H54 (cell line): Measurements from ENCODE around the gene RNPEPL1.
"Not testable (repeated sequence)": the region's sequence is repeated elsewhere in the genome, so short reads cannot be mapped to it uniquely, and the experiment has no call there.

ENCODE experiments used
- DNase-seq: peaks from one replicate; pipeline ENCODE4 v3.0.0; 2011; ENCODE audit warnings: low spot score, mixed read lengths; ENCODE audit not compliant: insufficient read length
- FAIRE-seq: peaks from 3 replicates; lab custom pipeline; 2011; peaks lifted over from hg19 to GRCh38; lab: Jason Lieb, UNC
- POLR2A ChIP-seq: IDR thresholded peaks from 2 replicates; pipeline ENCODE4 v1.6.1; 2011; ENCODE audit warnings: low read depth, mild to moderate bottlenecking, low read length

RNPEPL1 gene

GRCh38 chr2:240615820-240616547 lies 47.7 kb downstream of the RNPEPL1 start:
- TF ChIP-seq POLR2A, result no peak
- FAIRE-seq (no peak), DNase-seq (no peak)

GRCh38 chr2:240616860-240617666 lies 48.8 kb downstream of the RNPEPL1 start:
- not testable (repeated sequence) for FAIRE-seq, DNase-seq

- no peak for FAIRE-seq
- TF ChIP-seq POLR2A, result no peak
- no peak for DNase-seq
Measured at GRCh38 chr2:240618776-240619175, 50.5 kb downstream of the RNPEPL1 start.

DNA sequence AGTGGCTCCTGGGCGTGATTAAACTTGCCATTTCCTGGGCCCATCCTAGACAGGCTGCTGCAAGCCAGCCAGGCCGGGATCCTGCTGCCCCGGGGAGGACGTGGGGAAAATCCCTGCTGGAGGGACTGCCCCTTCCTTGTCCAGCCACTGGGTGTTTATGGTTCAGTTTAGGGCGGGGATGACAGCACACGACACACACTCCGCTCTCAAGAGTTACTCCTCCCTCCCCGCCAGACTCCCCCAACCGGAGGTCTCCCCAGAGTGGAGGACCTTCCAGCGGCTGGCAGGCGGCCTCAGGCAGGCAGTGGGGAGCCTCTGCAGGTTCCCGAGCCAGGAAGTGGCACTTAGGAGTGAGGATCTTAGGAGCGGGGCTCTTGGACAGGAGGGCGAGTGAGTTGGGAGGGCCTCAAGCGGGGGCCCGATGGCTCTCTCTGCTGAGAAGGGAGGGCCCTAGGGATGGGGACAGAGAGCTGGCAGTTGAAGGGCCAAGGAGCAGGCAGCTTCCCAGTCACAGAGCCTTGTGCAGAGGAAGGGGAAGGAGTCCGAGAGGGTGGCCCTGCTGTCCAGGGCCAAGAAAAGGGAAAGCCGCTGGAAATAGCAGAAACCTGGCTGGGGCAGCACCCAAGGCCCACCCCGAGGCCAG lies 51.3 kb downstream of the RNPEPL1 start:
- no peak for TF ChIP-seq POLR2A
- DNase-seq (no peak), FAIRE-seq (no peak)

GRCh38 chr2:240620149-240620731 lies 52.0 kb downstream of the RNPEPL1 start:
- FAIRE-seq, result no peak
- TF ChIP-seq POLR2A, result no peak
- DNase-seq, result no peak

GRCh38 chr2:240620859-240621258 lies 52.6 kb downstream of the RNPEPL1 start:
- DNase-seq, result no peak
- no peak for FAIRE-seq
- no peak for TF ChIP-seq POLR2A

DNA sequence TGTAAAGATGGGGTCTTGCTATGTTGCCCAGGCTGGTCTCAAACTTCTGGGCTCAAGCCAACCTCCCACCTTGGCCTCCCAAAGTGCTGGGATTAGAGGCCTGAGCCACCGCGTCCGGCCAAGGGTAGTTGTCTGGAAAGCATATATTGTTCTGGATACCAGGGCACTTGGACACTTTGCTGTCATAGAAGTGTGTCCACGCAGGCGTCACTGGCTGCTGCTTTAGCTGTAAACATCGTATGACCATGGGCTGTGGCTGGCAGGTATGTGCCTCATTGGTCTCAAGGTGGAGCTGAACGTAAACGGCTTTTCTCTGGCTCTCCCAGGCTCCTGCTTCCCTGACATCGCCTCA lies 53.8 kb downstream of the RNPEPL1 start:
- FAIRE-seq (no peak), DNase-seq (no peak)
- no peak for TF ChIP-seq POLR2A

DNA sequence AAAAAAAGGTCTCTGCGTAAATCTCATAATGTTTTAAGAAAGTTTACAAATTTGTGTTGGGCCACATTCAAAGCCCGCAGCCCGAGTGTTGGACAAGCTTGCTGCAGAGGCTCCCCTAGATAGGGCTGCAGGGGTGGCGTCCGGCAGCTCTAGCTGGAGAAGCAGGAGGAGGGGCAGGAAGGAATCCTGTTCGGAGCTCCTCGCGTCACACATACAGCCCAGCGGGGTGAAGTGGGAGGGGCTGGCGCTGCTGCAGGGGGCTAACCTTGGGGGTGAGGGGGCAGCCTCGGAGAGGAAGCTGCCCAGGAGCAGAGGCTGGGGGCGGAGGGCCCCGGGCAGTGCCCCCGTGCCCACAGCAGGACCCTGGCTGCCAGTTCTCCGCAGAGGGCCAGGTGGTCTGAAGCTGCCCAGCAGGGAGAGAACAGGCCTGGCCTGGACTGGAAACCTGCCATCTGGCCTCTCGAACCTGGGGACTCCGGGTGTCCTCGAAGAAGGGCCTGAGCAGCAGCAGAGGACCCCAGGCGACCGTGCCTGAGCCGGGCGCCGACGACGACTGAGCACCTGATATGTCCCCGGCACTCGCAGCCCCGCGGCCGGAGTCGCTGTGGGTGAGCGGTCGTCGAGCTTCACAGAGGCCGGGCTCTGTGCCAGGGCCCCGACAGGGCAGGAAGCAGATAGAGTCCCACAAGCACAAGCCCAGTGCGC lies 54.4 kb downstream of the RNPEPL1 start:
- TF ChIP-seq POLR2A, result no peak
- no peak for FAIRE-seq
- DNase-seq, result no peak

DNA sequence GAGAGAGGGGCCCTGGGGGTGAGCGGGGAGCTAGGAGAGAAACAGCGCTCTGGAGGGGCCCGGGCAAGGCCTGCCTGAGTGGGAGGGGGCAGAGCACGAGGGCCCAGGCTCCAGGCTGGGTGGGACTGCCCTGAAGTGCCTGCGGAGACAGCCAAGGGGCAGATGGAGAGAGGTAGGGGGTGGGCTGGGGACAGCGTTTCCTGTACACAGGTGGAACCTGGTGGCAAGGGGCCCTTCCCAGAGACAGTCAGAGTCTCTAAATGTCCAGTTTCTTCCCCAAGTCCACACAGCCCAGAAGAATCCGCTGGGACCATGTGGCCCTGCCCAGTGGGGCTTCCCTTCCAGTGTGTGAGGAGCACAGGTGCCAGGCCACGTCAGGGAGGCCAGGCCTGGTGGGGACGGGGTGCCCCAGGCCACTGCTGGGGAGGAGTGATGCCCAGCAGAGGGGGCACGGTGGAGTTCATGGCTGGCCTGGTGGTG lies 55.3 kb downstream of the RNPEPL1 start:
- no peak for DNase-seq
- FAIRE-seq, result no peak
- no peak for TF ChIP-seq POLR2A

- TF ChIP-seq POLR2A, result no peak
- FAIRE-seq (no peak), DNase-seq (no peak)
Measured at GRCh38 chr2:240624011-240624949, 56.0 kb downstream of the RNPEPL1 start.

DNA sequence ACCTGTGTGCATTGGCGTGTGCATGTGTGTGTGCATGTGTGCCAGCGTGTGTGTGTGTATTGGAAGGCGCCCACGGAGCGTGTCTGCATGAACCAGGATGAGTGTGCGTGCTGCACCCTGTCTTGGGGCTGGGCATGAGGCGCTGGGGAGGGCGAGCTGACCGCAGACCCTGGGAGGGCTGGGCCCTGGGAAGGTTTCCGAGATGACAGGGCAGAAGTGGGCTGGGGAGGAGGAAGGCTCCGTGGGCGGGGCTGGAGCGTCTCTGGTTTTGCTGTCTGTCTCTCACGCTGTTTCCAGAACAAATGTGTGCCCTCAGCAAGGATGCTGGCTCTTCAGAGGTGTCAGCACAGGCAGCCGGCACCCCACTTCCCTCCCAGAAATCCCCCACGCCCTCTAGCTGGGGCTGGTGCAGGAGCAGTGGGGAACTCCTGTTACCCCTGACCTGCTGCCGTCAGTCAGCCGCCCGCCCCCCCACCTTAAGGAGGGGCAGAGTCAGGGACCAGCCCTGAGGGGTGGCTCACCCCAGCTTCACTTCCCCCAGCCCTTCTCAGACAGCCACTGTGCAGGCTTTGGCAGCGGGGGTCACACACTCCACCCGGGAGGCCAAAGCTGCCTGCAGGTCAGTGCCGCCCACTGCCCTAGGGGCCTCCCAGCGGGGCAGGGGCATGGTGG lies 56.8 kb downstream of the RNPEPL1 start, which contains the start of gene GPR35:
Gene GPR35 (plus strand): TSS at position 531 of the 672 bp plus-strand sequence. CDS start 4,473 bp downstream, outside the sequence.
- DNase-seq (peak; percentile 61), FAIRE-seq (no peak)
- no peak for TF ChIP-seq POLR2A
